CD4-positive, alpha-beta memory T cell (primary cell): ENCODE results near the gene ASGR1. TPM values are rescaled to one million over a fixed set of nuclear protein-coding genes. Genes with fewer than 3 reads are reported as not detected.

Experiments
- CTCF ChIA-PET: fragments of 350-600 bp; sonication (Branson Sonifier 250); formaldehyde crosslinking; loops from one replicate; lab custom pipeline; 2021; ENCODE audit warnings: inconsistent platforms; ENCODE audit not compliant: partially characterized antibody; lab: Charles Lee
- POLR2A ChIA-PET: fragments of 350-600 bp; sonication (Branson Sonifier 250); formaldehyde crosslinking; loops from one replicate; lab custom pipeline; 2021; ENCODE audit not compliant: partially characterized antibody; lab: Charles Lee
- DNase-seq, 5 donors: peaks; one replicate each; pipeline versions ENCODE4 v3.0.0 to v3.0.0-alpha.2; 2020 to 2022; ENCODE audit warnings: mixed read lengths in 1 of 5
- H3K27ac ChIP-seq: one replicate; pipeline ENCODE4 v1.7.0; 2013; ENCODE audit warnings: low read depth, low read length
- H3K27me3 ChIP-seq: 2 replicates; pipeline ENCODE4 v1.7.0; 2013; ENCODE audit warnings: mild to moderate bottlenecking, low read length, moderate library complexity; ENCODE audit not compliant: insufficient read depth
- H3K36me3 ChIP-seq: 2 replicates; pipeline ENCODE4 v1.7.0; 2013; ENCODE audit warnings: mild to moderate bottlenecking, low read length, moderate library complexity; ENCODE audit not compliant: insufficient read depth
- H3K4me1 ChIP-seq: 2 replicates; pipeline ENCODE4 v1.7.0; 2013; ENCODE audit warnings: mild to moderate bottlenecking, low read length, moderate library complexity; ENCODE audit not compliant: insufficient read depth
- H3K4me3 ChIP-seq, 2 donors: one replicate each; pipeline ENCODE4 v1.7.0; 2013; ENCODE audit warnings: low read length in 2 of 2, mild to moderate bottlenecking in 1 of 2
- H3K9me3 ChIP-seq, 2 donors: one replicate each; pipeline ENCODE4 v1.7.0; 2013; ENCODE audit warnings: low read length in 2 of 2, control low read depth in 1 of 2; ENCODE audit not compliant: control insufficient read depth in 1 of 2
- H3K27ac Mint-ChIP-seq, 7 donors: one replicate each; pipeline ENCODE4 v1.8.0; 2020 to 2021; ENCODE audit warnings: mixed read lengths in 7 of 7, mild to moderate bottlenecking in 6 of 7, inconsistent platforms in 3 of 7, moderate library complexity in 3 of 7
- H3K27me3 Mint-ChIP-seq, 2 donors: one replicate each; pipeline ENCODE4 v1.8.0; 2020 to 2021; ENCODE audit warnings: mixed read lengths in 2 of 2
- H3K36me3 Mint-ChIP-seq, 2 donors: one replicate each; pipeline ENCODE4 v1.8.0; 2020 to 2021; ENCODE audit warnings: mixed read lengths in 2 of 2, inconsistent platforms in 1 of 2, mild to moderate bottlenecking in 1 of 2
- H3K4me1 Mint-ChIP-seq, 4 donors: one replicate each; pipeline ENCODE4 v1.8.0; 2020 to 2021; ENCODE audit warnings: mixed read lengths in 4 of 4, mild to moderate bottlenecking in 1 of 4
- H3K4me3 Mint-ChIP-seq, 8 donors: one replicate each; pipeline ENCODE4 v1.8.0; 2020 to 2021; ENCODE audit warnings: mixed read lengths in 8 of 8, mild to moderate bottlenecking in 7 of 8, moderate library complexity in 6 of 8, inconsistent platforms in 3 of 8
- H3K9me3 Mint-ChIP-seq, 8 donors: one replicate each; pipeline ENCODE4 v1.8.0; 2020 to 2021; ENCODE audit warnings: mixed read lengths in 8 of 8, mild to moderate bottlenecking in 5 of 8, inconsistent platforms in 3 of 8, moderate library complexity in 1 of 8
- intact Hi-C: fragments of 100-400 bp; cut with micrococcal nuclease; formaldehyde crosslinking; loops from one replicate; pipeline ENCODE4 v1.15.1; 2023
- polyA plus RNA-seq, 2 donors: library from polyadenylated mRNA; unstranded; fragments of 300-500 nt; fragmentation: Illumina TruSeq; gene quantifications; one replicate each; pipeline ENCODE4 v1.2.3, GENCODE V29; 2021
- total RNA-seq, 2 experiments: library from RNA; stranded (reverse); gene quantifications; one replicate each; pipeline ENCODE4 v1.2.3, GENCODE V29; 2021

The ASGR1 gene
- total and polyA plus RNA-seq, 4 experiments from 2014 or later = not detected

GRCh38 chr17:7219812-7220592 is 40.8 kb upstream of the ASGR1 start, which contains the start of the genes ACADVL and DLG4:
Gene ACADVL, plus strand, starts transcription at chr17:7219938. Its CDS starts 47 bp downstream, at chr17:7219985.
Gene DLG4, minus strand, starts transcription at chr17:7219836.
- H3K4me3 ChIP-seq = peak within 1 kb of the TSS; percentile 54 to 89
- H3K4me1 Mint-ChIP-seq = peaks cover 27 to 62% (median 41%) of the 10 kb centered on the region in 4 donors
- intact Hi-C loops = loop anchor here (1.0 to 2.0 kb wide), 2 partner anchors 14 to 61 kb away; partner anchors contain the start of genes DVL2 and SLC2A4

DNA sequence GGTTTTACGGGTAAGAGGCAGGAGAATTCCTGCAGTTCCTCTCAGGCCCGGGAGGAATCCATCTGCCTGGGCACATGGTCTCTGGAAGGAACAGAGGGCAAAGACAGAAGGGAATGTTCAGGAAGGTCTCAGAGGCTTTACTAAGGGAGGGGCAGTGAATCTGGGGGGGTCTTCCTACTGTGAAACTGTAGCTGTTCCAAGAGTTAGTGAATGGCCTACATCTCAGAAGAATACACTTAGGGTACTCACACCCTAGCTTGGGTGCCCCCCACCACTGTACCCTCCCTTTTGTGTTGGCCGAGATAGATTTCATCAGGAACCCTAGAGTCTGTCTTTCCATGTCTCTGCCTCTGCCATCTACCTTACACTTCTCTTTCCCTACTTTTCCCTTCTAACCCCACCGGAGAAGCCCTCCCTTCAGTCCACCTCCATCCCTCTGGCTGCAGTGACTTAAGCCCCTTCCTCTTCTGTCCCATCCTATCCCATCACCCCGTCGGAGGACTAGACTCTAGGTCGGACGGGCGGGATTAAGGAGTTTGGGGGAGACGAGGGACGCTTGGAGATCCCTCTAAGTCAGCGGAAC is 40.1 kb upstream of the ASGR1 start:
- Mint-ChIP-seq H3K27me3 (peaks cover 0 to 3% of the 10 kb centered on the region in 2 donors), H3K27ac (peak overlapping the region; percentile 94 to 99 (median 98)), H3K36me3 (peaks cover 6 to 31% of the 10 kb centered on the region in 2 donors), H3K9me3 (peaks cover 0 to 3% (median 0%) of the 10 kb centered on the region in 8 donors), H3K4me1 (peaks cover 28 to 69% (median 46%) of the 10 kb centered on the region in 4 donors), H3K4me3 (peak overlapping the region; percentile 81 to 98 (median 90))
- H3K9me3 ChIP-seq = no peaks in the 10 kb centered on the region
- H3K36me3 ChIP-seq = peaks cover 23% of the 10 kb centered on the region
- H3K4me3 ChIP-seq = peak overlapping the region; percentile 54 to 89
- ChIA-PET POLR2A (interaction anchor here (0.5 to 15.3 kb wide), 16 partner anchors 12 to 364 kb away, joined by 3 to 435 read pairs (median 8); partner anchors contain the start of genes ACAP1, CTDNEP1, DVL2 and ELP5), CTCF (interaction anchor here (0.8 to 5.9 kb wide), 7 partner anchors 13 to 173 kb away, joined by 3 to 79 read pairs (median 5); partner anchors contain the start of genes DVL2 and GABARAP)
- peaks cover 59% of the 10 kb centered on the region for H3K4me1 ChIP-seq
- intact Hi-C loops = loop anchor here (1.0 kb wide), 1 partner anchor 15 kb away; the partner anchor contains the start of gene DVL2
- peak in 1 of 5 donors; percentile 11 for DNase-seq
- H3K27me3 ChIP-seq = no peaks in the 10 kb centered on the region
- peak overlapping the region; percentile 80 for H3K27ac ChIP-seq

More at GRCh38 chr17:7219812-7220592, 40.8 kb upstream of the ASGR1 start, which contains the start of the genes ACADVL and DLG4:
- H3K27me3 Mint-ChIP-seq = no peaks in the 10 kb centered on the region
- H3K36me3 ChIP-seq = peaks cover 23% of the 10 kb centered on the region
- H3K36me3 Mint-ChIP-seq = peaks cover 6 to 32% of the 10 kb centered on the region in 2 donors
- peak; percentile 54 to 77 (median 56) for DNase-seq
- no peaks in the 10 kb centered on the region for H3K27me3 ChIP-seq
- H3K4me1 ChIP-seq = peaks cover 54% of the 10 kb centered on the region
- no peaks in the 10 kb centered on the region for H3K9me3 Mint-ChIP-seq
- CTCF ChIA-PET = interaction anchor here (0.8 to 5.9 kb wide), 15 partner anchors 13 to 174 kb away, joined by 3 to 79 read pairs (median 5); partner anchors contain the start of genes ACAP1, DVL2, GABARAP and PHF23
- POLR2A ChIA-PET = interaction anchor here (0.5 to 15.3 kb wide), 23 partner anchors 12 to 364 kb away, joined by 3 to 435 read pairs (median 5); partner anchors contain the start of genes ACAP1, CTDNEP1, DVL2 and ELP5
- peak within 1 kb of the TSS; percentile 94 to 99 (median 98) for H3K27ac Mint-ChIP-seq
- H3K9me3 ChIP-seq = no peaks in the 10 kb centered on the region
- H3K4me3 Mint-ChIP-seq = peak within 1 kb of the TSS; percentile 87 to 98 (median 92)
- peak within 1 kb of the TSS; percentile 80 for H3K27ac ChIP-seq

GRCh38 chr17:7218758-7219157 is 39.6 kb upstream of the ASGR1 start:
- ChIA-PET CTCF (interaction anchor here (1.3 to 5.9 kb wide), 4 partner anchors 14 to 171 kb away, joined by 3 to 79 read pairs (median 26); partner anchors contain the start of genes DVL2 and GABARAP), POLR2A (interaction anchor here (1.1 to 15.3 kb wide), 9 partner anchors 11 to 365 kb away, joined by 3 to 435 read pairs (median 9); partner anchors contain the start of genes ACAP1, CTDNEP1, DVL2 and ELP5)
- no peak overlapping the region for H3K4me3 ChIP-seq
- Mint-ChIP-seq H3K4me1 (peaks cover 34 to 75% (median 50%) of the 10 kb centered on the region in 4 donors), H3K36me3 (peaks cover 3 to 26% of the 10 kb centered on the region in 2 donors), H3K9me3 (peaks cover 0 to 3% (median 0%) of the 10 kb centered on the region in 8 donors), H3K27ac (peak overlapping the region in 5 of 7 donors; percentile 61 to 99 (median 98)), H3K27me3 (peaks cover 0 to 3% of the 10 kb centered on the region in 2 donors), H3K4me3 (peak overlapping the region in 7 of 8 donors; percentile 45 to 98 (median 90))
- H3K9me3 ChIP-seq = no peaks in the 10 kb centered on the region
- intact Hi-C loops = loop anchor here (1.0 kb wide), 1 partner anchor 16 kb away; the partner anchor contains the start of gene DVL2
- H3K27ac ChIP-seq = peak overlapping the region; percentile 80
- H3K36me3 ChIP-seq = peaks cover 18% of the 10 kb centered on the region
- peak in 1 of 5 donors; percentile 11 for DNase-seq
- H3K27me3 ChIP-seq = no peaks in the 10 kb centered on the region
- H3K4me1 ChIP-seq = peaks cover 62% of the 10 kb centered on the region

- H3K9me3 Mint-ChIP-seq = peaks cover 0 to 3% (median 0%) of the 10 kb centered on the region in 8 donors
- Histone ChIP-seq H3K27me3 (no peaks in the 10 kb centered on the region), H3K27ac (no peak overlapping the region), H3K4me3 (no peak overlapping the region), H3K36me3 (peaks cover 12% of the 10 kb centered on the region), H3K4me1 (peaks cover 68% of the 10 kb centered on the region), H3K9me3 (no peaks in the 10 kb centered on the region)
- H3K27me3 Mint-ChIP-seq = peaks cover 0 to 3% of the 10 kb centered on the region in 2 donors
- peak overlapping the region; percentile 29 to 98 (median 44) for H3K4me3 Mint-ChIP-seq
- intact Hi-C loops = no loop called here
- H3K4me1 Mint-ChIP-seq = peaks cover 38 to 80% (median 56%) of the 10 kb centered on the region in 4 donors
- POLR2A ChIA-PET = interaction anchor here (1.7 to 15.3 kb wide), 3 partner anchors 18 to 183 kb away, joined by 9 to 435 read pairs (median 10); partner anchors contain the start of genes CTDNEP1, DVL2, ELP5 and GABARAP
- peaks cover 0 to 20% of the 10 kb centered on the region in 2 donors for H3K36me3 Mint-ChIP-seq
- peak overlapping the region in 5 of 7 donors; percentile 68 to 87 (median 78) for H3K27ac Mint-ChIP-seq
- CTCF ChIA-PET = interaction anchor here (5.9 kb wide), 1 partner anchor 79 kb away, joined by 79 read pairs; no protein-coding TSS in a partner anchor
- DNase-seq = peak in 1 of 5 donors; percentile 14
Measured at GRCh38 chr17:7218166-7218565, 39.0 kb upstream of the ASGR1 start.

- Histone ChIP-seq H3K4me3 (no peak overlapping the region), H3K9me3 (no peaks in the 10 kb centered on the region), H3K27me3 (no peaks in the 10 kb centered on the region), H3K36me3 (peaks cover 5% of the 10 kb centered on the region), H3K27ac (no peak overlapping the region), H3K4me1 (peaks cover 69% of the 10 kb centered on the region)
- ChIA-PET CTCF (no interaction called here), POLR2A (interaction anchor here (1.0 to 15.3 kb wide), 2 partner anchors 9 to 18 kb away, joined by 3 to 435 read pairs; partner anchors contain the start of genes DVL2, GABARAP and PHF23)
- peak in 1 of 5 donors; percentile 36 for DNase-seq
- H3K4me3 Mint-ChIP-seq = peak overlapping the region; percentile 27 to 76 (median 44)
- H3K9me3 Mint-ChIP-seq = peaks cover 0 to 3% (median 0%) of the 10 kb centered on the region in 8 donors
- peaks cover 38 to 83% (median 57%) of the 10 kb centered on the region in 4 donors for H3K4me1 Mint-ChIP-seq
- intact Hi-C loops = no loop called here
- peak overlapping the region in 6 of 7 donors; percentile 60 to 98 (median 90) for H3K27ac Mint-ChIP-seq
- peaks cover 0 to 13% of the 10 kb centered on the region in 2 donors for H3K36me3 Mint-ChIP-seq
- peaks cover 0 to 4% of the 10 kb centered on the region in 2 donors for H3K27me3 Mint-ChIP-seq
Measured at GRCh38 chr17:7217113-7217987, 38.2 kb upstream of the ASGR1 start.
